Neural cell (in vitro differentiated cells): ENCODE measurements around the gene GRPEL2.

Experiments
- POLR2AphosphoS5 ChIP-seq: IDR thresholded peaks from 2 replicates; pipeline ENCODE4 v1.6.1; 2012
- TF ChIP-seq, protein P1 (sequence below): fragments of 450-650 bp; IDR thresholded peaks from 2 replicates; pipeline ENCODE4 v1.5.1; 2014; ENCODE audit warnings: antibody characterized with exemption, mild to moderate bottlenecking, moderate library complexity; ENCODE audit not compliant: poor library complexity, severe bottlenecking

DNA sequence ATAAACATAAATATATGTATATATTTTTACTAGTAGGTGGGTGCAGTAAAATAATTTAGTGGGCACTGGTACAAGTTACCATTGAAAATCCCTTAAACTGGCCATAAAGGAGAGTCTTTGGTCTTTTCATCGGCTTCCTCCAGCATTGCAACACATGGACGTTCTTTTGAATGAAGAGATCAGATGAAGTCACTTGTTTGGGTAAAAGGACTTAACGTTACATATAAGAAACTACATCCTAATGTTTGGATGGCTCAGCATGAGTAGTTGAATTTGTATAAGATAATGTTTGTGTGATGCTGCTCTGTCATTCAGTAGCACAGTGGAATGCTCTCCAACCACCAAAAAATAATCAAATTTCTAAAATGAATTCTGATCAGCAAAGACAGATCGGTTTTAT is 42.1 kb upstream of the GRPEL2 start:
- TF ChIP-seq, protein P1, sequence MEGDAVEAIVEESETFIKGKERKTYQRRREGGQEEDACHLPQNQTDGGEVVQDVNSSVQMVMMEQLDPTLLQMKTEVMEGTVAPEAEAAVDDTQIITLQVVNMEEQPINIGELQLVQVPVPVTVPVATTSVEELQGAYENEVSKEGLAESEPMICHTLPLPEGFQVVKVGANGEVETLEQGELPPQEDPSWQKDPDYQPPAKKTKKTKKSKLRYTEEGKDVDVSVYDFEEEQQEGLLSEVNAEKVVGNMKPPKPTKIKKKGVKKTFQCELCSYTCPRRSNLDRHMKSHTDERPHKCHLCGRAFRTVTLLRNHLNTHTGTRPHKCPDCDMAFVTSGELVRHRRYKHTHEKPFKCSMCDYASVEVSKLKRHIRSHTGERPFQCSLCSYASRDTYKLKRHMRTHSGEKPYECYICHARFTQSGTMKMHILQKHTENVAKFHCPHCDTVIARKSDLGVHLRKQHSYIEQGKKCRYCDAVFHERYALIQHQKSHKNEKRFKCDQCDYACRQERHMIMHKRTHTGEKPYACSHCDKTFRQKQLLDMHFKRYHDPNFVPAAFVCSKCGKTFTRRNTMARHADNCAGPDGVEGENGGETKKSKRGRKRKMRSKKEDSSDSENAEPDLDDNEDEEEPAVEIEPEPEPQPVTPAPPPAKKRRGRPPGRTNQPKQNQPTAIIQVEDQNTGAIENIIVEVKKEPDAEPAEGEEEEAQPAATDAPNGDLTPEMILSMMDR: no peak
- no peak for TF ChIP-seq POLR2AphosphoS5
